GM18867 (cell line): ENCODE measurements around the gene SELENOW.
"Not testable (repeated sequence)": the region's sequence is repeated elsewhere in the genome, so short reads cannot be mapped to it uniquely, and the experiment has no call there.

Experiments used
- ATAC-seq: cut with Tn5 transposase; IDR thresholded peaks from one replicate; pipeline ENCODE4 v1.9.1; 2021; ENCODE audit warnings: mild to moderate bottlenecking, moderate library complexity; ENCODE audit not compliant: unreplicated experiment

SELENOW gene

DNA sequence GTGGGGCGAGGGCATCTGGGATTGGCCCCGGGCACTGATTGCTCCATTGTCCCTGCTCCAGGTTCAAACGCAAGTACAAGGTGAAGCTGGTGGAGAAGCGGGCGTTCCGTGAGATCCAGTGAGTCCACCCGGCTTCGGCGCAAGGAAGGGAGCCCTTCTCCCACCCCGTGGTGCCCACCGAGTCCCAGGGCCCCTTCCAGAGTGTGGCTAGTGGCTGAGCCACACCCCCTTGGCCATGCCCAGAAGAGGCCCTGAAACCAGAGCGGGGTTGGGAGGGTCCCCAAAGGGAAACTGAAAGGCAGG lies 21.9 kb upstream of the SELENOW start:
- no peak for ATAC-seq

DNA sequence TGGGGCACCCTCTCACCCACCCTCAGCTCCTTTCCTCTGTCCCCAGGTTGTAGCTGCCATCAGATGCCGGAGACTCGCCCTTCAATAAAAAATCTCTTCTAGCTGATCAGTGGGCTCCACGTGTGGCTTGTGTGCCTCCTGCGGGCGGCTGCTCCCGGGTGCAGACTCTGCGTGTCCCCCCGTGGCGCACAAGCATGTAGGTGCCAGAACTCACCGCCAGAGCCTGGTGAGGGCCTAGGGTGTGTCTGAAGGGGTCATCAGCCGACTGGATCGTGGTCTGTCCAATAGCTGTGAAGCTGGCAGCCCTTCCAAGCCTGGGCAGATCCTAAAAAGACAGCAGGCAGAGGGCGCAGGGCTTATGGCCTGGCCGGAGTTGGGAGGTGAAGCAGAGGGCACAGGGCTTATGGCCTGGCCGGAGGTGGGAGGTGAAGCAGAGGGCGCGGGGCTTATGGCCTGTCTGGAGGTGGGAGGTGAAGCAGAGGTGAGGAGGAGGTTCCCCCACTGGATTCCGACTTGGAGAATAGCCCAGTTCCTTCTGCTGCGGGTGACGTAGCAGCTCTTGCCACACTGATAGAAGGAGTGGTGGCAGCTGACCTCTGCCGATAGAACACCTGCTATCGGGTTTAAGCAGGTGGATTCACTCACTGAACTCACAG lies 21.4 kb upstream of the SELENOW start:
- no peak for ATAC-seq

DNA sequence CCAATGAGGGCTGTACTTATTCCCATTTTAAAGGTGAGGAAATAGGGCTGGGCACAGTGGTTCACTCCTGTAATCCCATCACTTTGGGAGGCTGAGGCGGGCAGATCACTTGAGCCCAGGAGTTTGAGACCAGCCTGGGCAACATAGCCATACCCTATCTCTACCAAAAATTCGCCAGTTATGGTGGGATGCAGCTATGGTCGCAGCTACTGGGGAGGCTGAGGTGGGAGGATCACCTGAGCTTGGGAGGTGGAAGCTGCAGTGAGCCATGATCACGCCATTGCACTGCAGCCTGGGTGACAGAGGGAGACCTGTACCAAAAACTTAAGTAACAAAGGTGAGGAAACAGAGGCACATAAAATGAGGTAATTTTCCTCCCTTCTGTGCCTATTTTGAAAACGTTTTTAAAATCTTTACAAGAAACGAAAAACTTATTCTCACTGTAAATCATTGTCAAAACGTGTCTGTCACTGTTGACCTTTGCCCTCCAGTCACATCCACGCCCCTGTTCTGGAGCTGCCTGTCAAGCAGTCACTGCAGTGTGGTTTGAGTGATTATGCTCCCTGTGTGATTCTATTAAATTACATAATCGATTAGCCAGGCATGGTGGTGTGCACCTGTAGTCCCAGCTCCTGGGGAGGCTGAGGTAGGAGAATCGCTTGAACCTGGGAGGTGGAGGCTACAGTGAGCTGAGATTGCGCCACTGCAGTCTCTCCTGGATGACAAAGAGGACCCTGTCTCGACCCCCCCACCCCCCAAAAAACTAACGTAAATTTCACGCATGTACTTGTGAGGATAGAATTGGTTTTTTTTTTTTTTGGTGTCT lies 20.7 kb upstream of the SELENOW start:
- no peak for ATAC-seq

DNA sequence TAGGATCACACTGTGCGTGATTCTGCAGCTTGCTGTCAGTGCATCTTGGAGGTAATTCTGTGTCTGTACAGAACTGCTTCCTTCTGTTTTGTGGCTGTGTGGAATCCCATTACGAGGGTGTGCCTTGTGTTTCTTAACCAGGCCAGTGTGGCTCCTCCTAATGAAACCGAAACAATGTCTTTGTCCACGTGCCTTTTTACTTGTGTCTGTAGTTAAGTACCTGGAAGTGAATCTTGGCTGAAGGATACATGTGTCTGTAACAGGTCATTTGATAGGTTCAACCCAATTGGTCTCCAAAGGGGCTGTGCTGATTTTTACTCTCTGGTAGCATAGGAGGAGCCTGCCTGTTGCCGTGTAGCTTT lies 20.1 kb upstream of the SELENOW start:
- no peak for ATAC-seq

DNA sequence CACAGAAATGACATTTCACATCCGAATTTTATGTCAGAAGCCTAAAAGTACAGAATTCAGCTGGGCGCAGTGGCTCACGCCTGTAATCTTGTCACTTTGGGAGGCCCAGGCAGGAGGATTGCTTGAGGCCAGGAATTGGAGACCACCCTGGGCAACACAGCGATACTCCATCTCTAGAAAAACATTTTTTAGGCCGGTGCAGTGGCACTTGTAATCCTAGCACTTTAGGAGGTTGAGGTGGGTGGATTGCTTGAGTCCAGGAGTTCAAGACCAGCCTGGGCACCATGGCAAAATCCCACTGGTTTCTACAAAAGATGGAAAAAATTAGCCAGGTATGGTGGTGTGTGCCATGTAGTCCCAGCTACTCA lies 17.9 kb upstream of the SELENOW start:
- no peak for ATAC-seq

DNA sequence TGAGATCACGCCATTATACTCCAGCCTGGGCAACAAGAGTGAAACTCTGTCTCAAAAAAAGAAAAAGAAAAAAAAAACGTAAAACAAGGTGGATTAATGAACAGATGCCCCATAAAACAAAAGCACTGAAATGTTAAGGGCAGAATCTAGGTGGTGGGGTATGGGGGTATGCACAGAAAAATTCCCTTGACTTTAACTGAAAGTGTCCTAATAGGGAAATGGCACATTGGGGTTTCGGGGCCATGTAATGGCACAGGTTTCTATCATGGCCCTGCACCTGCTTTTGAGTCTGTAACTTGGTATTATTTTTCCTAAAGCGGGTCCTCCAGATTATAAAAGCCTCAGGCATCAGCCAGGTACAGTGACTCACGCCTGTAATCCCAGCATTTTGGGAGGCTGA lies 16.9 kb upstream of the SELENOW start:
- ATAC-seq = no peak

DNA sequence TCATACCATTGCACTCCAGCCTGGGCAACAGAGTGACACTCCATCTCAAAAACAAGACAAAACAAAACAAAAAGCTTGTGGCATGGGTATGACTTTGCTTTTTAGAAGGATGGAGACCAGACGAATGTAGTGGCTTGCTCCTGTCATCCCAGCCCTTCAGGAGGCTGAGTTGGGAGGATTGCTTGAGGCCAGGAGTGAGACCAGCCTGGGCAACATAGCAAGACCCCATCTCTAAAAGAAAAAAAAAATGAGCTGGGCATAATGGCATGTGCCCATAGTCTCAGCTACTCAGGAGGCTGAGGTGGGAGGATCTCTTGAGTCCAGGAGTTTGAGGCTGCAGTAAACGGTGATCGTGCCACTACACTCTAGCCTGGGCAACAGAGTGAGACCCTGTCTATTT lies 16.4 kb upstream of the SELENOW start:
- ATAC-seq = no peak

DNA sequence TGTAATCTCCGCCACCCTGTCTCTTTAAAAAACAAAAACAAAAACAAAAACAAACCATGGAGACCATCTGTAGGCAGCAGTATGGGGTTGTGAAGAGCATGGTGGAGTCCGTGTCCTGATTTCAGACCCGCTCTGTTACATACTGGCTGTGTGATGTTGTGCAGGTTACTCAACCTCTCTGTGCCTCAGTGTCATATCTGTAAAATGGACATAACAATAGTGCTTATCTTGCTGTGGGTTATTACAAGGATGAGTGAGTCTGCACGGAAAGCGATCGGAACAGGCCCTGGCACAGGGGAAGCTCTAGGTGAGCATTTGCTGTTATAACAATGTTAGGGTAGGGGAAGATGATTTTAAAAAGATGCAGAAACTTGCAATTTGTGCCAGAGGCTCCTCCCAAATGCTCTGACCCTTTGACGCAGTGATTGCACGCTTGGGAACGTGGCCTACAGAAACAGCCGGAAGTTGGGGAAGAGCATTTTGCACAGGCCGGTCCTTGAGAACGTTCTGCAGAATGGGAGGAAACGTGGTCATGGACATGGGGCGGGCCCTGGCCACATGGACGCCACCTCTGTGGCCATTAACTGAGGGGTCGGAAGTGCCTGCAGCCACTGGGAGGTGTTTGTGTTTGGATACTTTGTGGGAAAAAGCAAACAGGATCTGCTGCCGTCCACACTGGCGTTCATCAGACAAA lies 15.7 kb upstream of the SELENOW start:
- ATAC-seq = no peak

DNA sequence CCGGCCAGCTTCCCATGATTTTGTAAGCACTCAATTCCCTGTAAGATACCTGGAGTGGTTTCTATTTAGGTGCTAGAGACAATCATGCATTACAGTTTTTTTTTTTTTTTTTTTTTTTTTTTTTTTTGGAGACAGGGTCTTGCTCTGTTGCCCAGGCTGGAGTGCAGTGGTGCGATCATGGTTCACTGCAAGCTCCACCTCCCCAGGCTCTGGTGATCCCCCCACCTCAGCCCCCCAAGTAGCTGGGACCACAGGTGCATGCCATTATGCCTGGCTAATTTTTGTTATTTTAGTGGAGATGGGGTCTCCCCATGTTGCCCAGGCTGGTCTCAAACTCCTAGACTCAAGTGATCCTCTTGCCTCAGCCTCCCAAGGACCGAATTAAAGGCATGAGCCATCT lies 13.8 kb upstream of the SELENOW start:
- not testable (repeated sequence) for ATAC-seq

DNA sequence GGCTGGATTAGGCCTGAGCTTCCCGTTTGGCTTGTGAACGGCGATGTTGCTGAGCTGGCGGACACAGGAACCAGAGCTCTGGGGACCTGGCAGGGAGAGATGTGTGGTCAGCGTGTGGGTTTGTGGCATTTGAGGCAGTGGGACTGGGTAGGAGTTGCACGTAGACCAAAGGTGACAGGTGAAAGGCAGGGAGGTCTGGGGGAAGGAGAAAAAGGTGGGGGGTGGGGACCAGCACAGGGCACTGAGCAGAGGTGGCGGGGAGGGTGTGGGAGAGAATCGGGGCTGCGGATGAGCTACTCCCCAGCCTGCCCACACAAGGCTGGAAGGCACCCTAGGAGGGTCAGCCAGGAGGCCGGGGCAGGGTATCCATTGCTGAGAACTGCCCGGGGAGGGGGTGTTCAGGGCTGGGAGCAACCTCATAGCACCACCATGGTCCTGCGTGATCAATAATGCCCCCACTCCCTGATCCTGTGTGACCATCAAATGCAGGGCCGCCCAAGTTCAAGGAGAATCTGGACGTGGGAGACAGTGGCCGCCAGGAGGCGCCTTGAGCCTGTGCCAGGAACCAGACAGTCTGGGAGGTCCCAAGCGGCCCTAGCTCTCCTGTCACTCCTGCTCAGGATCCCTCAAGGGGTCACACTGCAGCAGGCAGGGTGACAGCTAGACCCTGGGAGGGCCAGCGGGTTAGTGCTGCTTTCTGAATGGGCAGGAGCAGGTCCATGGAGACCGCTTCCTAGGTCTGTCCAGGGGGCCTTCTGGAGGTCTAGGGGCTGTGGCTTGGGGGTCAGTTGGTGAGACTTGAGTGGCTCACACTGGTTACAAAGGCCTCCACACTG lies 12.8 kb upstream of the SELENOW start:
- no peak for ATAC-seq

DNA sequence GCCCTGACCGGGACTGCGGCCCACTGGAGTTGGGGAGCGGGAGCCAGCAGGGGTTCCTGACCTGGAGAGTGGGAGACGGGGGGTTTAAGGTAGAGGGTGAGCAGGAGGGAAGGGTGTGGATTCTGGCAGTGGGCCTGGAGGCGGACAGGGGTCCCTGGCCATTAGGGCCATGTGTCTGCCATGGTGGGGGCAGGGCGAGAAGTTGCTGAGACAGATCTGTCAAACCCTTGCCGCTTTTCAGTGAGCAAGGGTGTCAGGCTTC lies 12.2 kb upstream of the SELENOW start:
- ATAC-seq = no peak

DNA sequence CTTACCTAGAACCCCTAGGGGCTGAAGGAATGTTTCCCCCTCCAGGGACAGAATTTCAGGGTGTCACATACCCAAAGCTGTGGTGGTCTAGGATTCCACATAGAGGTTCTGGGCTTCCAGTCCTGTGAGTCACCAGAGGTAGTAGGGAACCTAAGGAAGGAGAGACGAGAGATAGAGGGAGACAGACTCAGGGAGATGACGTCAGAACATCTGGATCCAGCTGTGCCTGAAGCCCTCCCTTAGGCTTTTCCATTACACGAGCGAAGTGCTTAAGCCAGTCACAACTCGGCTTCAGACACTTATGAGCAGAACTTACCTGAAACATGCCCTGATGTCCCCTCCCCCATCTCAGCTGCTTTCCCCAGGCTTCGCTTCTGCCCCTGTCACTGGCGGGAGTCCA lies 11.8 kb upstream of the SELENOW start:
- no peak for ATAC-seq

DNA sequence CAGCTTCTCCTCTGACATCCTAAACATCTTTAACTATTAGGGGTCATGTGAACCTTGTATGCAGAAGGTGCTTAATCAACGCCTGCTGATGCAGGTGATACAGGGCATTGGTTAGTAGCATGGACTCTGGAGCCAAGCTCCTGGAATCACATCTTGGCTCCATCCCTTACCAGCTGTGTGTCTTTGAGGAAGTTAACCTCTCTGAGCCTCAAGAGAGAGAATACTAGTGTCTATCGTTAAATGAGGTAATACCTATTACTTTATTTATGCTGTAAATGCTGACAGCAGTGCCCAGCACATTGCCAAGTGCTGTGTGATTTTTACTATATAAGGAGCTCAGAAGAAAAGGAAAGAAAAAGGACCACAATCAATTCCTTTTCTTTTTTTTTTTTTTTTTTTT lies 11.2 kb upstream of the SELENOW start:
- ATAC-seq = no peak

DNA sequence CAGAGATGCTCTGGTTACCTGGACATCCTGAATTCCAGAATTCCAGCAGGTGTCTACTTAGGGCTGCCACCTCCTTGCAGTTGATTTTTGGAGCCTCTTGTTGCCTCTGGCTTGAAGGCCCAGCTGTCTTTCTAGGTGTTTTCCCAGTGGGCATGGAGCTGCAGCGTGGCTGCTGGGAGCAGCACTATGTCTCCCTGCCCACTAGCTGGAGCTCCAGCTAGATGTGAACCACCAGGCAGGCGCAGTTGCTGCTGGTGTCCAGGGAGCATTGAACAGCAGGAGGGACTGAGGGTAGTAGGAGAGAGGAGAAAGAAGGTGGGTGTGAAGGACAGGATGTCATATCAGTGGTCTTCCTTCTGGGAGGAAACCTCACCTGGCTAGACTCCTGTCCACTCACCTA lies 9.9 kb upstream of the SELENOW start:
- no peak for ATAC-seq

DNA sequence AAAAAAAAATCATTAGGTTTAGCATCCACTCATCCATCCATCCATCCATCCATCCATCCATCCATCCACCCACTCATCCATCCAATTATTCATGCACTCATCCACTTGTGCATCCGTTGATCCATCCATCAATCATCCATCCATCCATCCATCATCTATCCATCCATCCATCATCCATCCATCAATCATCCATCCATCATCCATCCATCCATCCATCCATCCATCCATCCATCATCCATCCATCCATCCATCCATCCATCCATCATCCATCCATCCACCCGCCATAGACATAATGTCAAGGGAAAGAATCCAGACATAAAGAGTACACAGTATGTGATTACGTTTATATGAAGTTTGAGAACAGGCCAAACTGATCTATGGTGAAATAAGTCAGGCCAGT lies 9.0 kb upstream of the SELENOW start:
- ATAC-seq = no peak

DNA sequence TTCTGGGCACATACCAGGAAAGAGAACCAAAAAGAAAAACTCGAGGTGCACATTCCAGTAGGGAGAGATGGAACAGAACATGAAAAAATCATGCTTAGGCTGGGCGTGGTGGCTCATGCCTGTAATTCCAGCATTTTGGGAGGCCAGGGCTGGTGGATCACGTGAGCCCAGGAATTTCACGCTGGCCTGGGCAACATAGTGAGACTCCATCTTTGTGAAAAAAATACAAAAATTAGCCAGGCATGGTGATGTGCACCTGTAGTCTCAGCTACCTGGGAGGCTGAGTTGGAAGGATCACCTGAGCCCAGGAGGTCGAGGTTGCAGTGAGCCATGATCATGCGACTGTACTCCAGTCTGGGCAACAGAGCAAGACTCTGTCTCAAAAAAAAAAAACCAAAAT lies 7.2 kb upstream of the SELENOW start:
- ATAC-seq = not testable (repeated sequence)

DNA sequence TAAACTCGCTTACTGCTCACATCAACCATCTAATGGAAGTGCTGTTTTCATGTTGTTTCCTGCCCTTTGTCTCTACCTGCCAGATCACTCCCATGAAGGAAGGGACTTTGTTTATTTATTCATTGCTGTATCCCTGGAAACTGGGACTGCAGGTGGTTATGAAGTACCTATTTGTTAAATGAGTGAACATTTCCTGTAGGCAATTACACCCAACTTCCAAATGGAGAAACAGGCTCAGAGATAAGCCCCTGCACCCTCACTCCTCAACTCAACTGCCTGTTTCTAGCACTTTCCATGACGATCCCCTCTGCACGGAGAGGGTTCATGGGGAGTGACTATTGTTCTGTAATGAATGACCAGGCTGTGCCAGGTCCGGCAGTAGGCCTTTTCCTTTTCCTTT lies 1.9 kb upstream of the SELENOW start:
- no peak for ATAC-seq

DNA sequence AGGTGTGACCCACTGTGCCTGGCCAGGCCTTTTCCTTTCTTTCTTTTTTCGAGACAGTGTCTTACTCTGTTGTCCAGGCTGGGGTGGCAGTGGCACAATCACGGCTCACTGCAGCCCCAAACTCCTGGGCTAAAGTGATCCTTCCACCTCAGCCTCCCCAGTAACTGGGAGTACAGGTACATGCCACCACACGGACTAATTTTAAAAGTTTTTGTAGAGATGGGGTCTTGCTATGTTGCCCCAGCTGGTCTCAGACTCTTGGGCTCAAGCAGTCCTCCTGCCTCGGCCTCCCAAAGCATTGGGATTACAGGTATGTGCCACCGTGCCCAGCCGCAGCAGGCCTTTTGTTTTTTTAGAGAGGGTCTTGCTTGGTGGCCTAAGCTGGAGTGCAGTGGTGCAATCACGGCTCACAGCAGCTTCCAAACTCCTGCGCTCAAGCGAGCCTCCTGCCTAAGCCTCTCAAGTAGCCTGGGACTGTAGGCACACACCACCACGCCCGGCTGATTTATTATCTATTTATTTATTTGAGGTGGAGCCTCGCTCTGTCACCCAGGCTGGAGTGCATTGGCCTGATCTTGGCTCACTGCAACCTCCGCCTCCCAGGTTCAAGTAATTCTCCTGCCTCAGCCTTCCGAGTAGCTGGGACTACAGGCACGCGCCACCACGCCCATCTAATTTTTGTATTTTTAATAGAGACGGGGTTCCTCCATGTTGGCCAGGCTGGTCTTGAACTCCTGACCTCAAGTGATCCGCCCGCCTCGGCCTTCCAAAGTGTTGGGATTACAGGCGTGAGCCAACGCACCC lies 1.1 kb upstream of the SELENOW start:
- ATAC-seq = not testable (repeated sequence)

DNA sequence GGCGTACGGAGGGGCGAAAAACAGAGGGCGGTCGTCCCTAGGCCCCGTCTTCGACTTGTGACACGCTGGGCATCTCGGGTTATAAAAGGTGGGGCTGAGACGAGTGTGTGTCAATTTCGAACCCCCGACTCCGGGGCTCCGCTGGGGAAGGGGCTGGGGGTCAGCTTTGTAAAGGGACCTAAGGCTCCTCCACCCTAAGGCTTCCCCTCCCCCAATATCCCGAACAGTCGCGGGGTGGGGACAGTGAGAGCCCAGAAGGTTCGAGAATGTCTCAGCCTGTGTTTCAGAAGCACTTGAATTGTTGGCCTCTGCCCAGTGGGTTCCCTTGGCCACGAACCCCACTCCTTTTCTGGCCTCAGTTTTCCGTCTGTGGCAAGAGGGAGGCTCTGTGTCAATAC lies 450 bp downstream of the SELENOW start:
- ATAC-seq = no peak

DNA sequence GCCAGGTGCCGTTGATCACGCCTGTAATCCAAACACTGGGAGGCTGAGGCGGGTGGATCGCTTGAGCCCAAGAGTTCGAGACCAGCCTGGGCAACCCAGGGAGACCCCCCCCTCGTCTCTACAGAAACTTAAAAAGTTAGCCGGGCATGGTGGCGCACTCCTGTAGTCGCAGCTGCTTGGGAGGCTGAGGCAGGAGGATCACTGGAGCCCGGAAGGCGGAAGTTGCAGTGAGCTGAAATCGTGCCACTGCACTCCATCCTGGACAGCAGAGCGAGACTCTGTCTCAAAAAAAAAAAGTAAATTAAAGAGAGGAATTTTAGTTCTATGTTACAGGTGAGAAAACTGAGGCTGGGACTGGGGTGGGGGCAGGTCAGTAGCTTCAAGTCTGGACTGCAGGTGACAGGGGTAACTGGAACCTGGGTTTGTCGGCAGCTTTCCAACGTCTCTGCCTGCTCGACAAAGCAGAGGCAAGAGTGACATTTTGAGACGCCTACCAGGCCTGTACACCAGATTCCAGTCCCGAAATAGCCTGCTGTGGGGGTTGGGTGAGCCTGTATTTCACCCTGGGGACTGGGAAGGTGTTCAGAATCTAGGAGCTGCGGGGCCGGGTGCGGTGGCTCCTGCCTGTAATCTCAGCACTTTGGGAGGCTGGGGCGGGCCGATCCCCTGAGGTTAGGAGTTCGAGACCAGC lies 1.2 kb downstream of the SELENOW start:
- ATAC-seq = no peak

DNA sequence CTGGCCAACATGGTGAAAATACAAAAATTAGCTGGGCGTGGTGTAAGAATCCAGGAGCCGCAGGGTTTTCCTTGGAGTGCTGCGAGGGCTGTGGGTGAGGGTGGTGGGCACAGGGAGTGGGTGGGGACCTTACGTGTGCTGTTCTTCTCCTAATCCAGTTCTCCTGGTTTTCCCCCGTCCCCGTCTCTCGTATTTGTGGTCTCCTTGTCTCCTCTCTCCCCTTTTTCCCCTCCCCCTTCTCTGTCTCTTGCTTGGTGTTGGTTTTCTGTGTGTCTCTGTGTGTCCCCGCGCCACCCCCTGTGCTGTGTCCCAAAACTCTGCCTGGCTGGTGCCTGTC lies 1.7 kb downstream of the SELENOW start:
- no peak for ATAC-seq
